ENCODE data around the gene CEP170B. TPM values are rescaled to one million over a fixed set of nuclear protein-coding genes. Genes with fewer than 3 reads are reported as not detected.

The CEP170B gene
- total and polyA plus RNA-seq, 12 donors, result 2.4 to 29.4 (median 18.3) TPM

DNA sequence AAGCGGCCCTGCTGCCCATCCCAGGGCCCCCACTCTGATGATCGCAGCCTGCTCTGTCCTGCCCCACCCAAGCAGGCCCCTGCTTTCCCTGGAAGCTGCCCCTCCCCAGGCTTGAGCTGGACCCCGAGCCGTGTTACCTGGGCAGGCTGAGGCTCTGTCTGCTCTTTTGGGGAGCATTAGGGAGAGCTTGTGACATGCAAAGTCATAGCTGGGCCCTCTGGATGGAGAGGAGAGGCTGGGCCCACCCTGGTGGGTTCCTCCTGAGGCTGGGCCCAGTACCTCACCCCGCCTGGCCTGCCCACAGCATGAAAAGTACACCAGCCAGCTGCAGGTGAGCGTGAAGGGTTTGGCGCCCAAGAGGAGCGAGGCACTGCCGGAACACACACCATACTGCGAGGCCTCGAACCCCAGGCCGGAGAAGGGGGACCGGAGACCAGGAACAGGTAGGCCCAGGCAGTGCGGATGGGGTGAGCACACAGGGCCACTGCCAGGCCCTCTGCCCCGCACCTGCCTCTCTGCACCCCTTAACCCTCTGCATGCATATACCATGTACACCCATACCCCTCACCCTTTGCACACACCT lies 15.0 kb downstream of the CEP170B start:
- peak in 1 of 7 donors; percentile 11 for DNase-seq
- H3K4me1 ChIP-seq (replicated peaks in 1 of 2), result no peaks in the 10 kb centered on the region
- intact Hi-C loops (cut with DNase I), result no loop called here
- no peaks in the 10 kb centered on the region for H3K27me3 ChIP-seq
- H3K4me3 ChIP-seq, result no peak overlapping the region
- H3K27ac ChIP-seq, result no peak overlapping the region
- H3K36me3 ChIP-seq (replicated peaks in 1 of 2), result peaks cover 0 to 35% of the 10 kb centered on the region in 2 donors
- TF ChIP-seq, protein P1, sequence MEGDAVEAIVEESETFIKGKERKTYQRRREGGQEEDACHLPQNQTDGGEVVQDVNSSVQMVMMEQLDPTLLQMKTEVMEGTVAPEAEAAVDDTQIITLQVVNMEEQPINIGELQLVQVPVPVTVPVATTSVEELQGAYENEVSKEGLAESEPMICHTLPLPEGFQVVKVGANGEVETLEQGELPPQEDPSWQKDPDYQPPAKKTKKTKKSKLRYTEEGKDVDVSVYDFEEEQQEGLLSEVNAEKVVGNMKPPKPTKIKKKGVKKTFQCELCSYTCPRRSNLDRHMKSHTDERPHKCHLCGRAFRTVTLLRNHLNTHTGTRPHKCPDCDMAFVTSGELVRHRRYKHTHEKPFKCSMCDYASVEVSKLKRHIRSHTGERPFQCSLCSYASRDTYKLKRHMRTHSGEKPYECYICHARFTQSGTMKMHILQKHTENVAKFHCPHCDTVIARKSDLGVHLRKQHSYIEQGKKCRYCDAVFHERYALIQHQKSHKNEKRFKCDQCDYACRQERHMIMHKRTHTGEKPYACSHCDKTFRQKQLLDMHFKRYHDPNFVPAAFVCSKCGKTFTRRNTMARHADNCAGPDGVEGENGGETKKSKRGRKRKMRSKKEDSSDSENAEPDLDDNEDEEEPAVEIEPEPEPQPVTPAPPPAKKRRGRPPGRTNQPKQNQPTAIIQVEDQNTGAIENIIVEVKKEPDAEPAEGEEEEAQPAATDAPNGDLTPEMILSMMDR (IDR thresholded peaks at IDR 0.05), result no peak
- no peak for TF ChIP-seq POLR2A (IDR thresholded peaks at IDR 0.05)
- WGBS, 4 donors, result 94 to 100% (median 96%) methylated on average over 5 to 15 of the region's 15 CpGs
- H3K9me3 ChIP-seq (replicated peaks in 1 of 3), result no peaks in the 10 kb centered on the region

DNA sequence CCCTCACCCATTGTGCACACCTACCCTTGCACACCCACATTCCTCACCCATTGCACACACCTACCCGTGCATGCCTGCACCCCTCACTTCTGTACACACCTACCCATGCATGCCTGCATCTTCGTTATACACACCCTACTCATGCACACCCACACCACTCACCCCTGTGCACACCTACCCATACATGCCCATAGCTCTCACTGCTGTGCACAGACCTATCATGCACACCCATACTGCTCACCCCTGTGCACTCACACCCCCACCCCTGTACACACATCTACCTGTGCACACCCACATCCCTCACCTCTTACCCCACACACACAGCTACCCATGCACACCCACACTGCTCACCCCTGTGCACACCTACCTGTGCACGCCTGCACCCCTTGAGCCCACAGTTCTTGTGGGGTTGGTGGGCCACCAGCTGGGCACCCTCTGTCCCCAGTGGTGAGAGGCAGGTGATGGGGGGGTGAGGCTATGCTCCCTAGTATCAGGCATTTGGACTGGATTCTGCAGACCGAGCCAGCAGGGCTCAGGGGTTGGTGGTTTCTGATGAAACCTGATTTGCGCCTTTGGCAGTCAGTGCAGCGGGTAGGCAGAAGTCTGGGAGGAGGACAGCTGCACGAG lies 15.6 kb downstream of the CEP170B start:
- Histone ChIP-seq H3K27ac (no peak overlapping the region), H3K4me1 (replicated peaks in 1 of 2) (no peaks in the 10 kb centered on the region), H3K9me3 (replicated peaks in 1 of 3) (no peaks in the 10 kb centered on the region), H3K27me3 (no peaks in the 10 kb centered on the region), H3K36me3 (replicated peaks in 1 of 2) (peaks cover 0 to 41% of the 10 kb centered on the region in 2 donors), H3K4me3 (no peak overlapping the region)
- intact Hi-C loops (cut with DNase I), result no loop called here
- WGBS, 4 donors, result 75 to 82% (median 79%) methylated on average over 7 of the region's 7 CpGs
- TF ChIP-seq, protein P1 (IDR thresholded peaks at IDR 0.05), result no peak
- TF ChIP-seq POLR2A (IDR thresholded peaks at IDR 0.05), result no peak
- DNase-seq, result peak in 2 of 7 donors; percentile 9 to 13

DNA sequence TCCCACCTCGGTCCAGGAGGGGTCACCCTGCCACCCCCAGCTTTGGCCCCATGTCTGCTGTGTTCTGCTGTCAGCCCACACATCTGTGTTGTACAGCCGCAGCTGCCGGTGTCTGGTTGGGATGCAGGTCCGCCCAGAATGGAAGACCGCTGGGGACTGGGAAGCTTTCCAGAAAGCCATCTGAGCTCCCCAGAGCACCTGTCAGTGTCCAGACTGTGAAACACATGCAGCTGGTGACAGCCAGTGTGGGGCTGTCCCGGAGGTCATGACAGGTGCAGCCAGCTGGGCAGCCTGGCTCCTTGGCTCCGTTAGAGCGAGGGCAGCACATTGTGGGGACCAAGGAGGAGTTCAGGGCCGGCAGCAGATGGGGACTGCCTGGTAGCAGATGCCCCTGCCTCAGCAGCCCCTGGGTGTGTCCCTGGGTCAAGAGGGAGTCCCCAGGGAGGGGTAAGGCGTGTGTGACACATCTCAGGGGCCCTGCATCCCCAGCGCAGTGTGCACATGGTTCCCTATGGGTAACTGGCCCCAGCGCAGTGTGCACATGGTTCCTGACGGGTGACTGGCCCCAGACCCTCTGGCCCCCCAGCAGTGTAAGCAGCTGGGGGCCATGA lies 16.4 kb downstream of the CEP170B start:
- peaks cover 0 to 49% of the 10 kb centered on the region in 2 donors for H3K36me3 ChIP-seq (replicated peaks in 1 of 2)

More for the DNA sequence above, 16.4 kb downstream of the CEP170B start:
- peak in 3 of 7 donors; percentile 6 to 84 (median 13) for DNase-seq
- H3K9me3 ChIP-seq (replicated peaks in 1 of 3), result no peaks in the 10 kb centered on the region
- H3K4me1 ChIP-seq (replicated peaks in 1 of 2), result no peaks in the 10 kb centered on the region
- H3K4me3 ChIP-seq, result no peak overlapping the region
- WGBS, 4 donors, result 75 to 97% (median 75%) methylated on average over 9 to 13 of the region's 13 CpGs; no CpG with 5 or more reads in 1 of the 4 donors
- no peaks in the 10 kb centered on the region for H3K27me3 ChIP-seq
- H3K27ac ChIP-seq, result peak overlapping the region in 1 of 5 donors; percentile 8
- TF ChIP-seq POLR2A (IDR thresholded peaks at IDR 0.05), result no peak
- TF ChIP-seq, protein P1 (IDR thresholded peaks at IDR 0.05), result no peak
- intact Hi-C loops (cut with DNase I), result no loop called here
